Panc1 (cell line): Measurements from ENCODE around the gene STXBP1. TPM values are rescaled to one million over a fixed set of nuclear protein-coding genes. Genes with fewer than 3 reads are reported as not detected.

Source experiments
- ATAC-seq: fragments of 200-7000 bp; cut with Tn5 transposase; 2 replicates; pipeline ENCODE4 v1.9.1; 2020; ENCODE audit warnings: mild to moderate bottlenecking, moderate library complexity
- BruUV-seq: library from RNA; stranded (reverse); fragments of 400-500 nt; replicated peaks from 2 replicates; lab custom pipeline; 2021; lab: Mats Ljungman, UMichigan
- CTCF ChIA-PET: fragments of 300-600 bp; sonication (Branson Sonifier 250); formaldehyde crosslinking; loops from one replicate; lab custom pipeline; 2022; ENCODE audit warnings: antibody characterized with exemption; lab: Charles Lee
- POLR2A ChIA-PET: fragments of 300-600 bp; sonication (Branson Sonifier 250); formaldehyde crosslinking; loops from one replicate; lab custom pipeline; 2022; ENCODE audit warnings: antibody characterized with exemption; lab: Charles Lee
- DNase-seq: peaks from one replicate; pipeline ENCODE4 v3.0.0-alpha.2; 2010; ENCODE audit warnings: low read depth, low spot score
- H3K27ac ChIP-seq: 2 replicates; pipeline ENCODE4 v1.5.1; 2011; ENCODE audit warnings: mild to moderate bottlenecking, low read length, inconsistent platforms
- H3K27me3 ChIP-seq: fragments of 200-500 bp; sonication (Bioruptor generic); 2 replicates; pipeline ENCODE4 v1.6.0; 2014; ENCODE audit warnings: low read length, inconsistent platforms; ENCODE audit not compliant: control insufficient read depth, insufficient read depth
- H3K36me3 ChIP-seq: fragments of 200-500 bp; sonication (Bioruptor generic); 2 replicates; pipeline ENCODE4 v1.5.1; 2014; ENCODE audit warnings: inconsistent platforms, mild to moderate bottlenecking, low read length, moderate library complexity; ENCODE audit not compliant: control insufficient read depth, insufficient read depth
- H3K4me1 ChIP-seq: 2 replicates; pipeline ENCODE4 v1.5.1; 2011; ENCODE audit warnings: inconsistent platforms, mild to moderate bottlenecking, low read length, moderate library complexity; ENCODE audit not compliant: control insufficient read depth, insufficient read depth
- H3K4me3 ChIP-seq, 2 experiments: 2 replicates each; pipeline ENCODE4 v1.5.1; 2011 to 2012; ENCODE audit warnings: low read depth in 2 of 2, low read length in 2 of 2, mild to moderate bottlenecking in 2 of 2, inconsistent platforms in 1 of 2, moderate library complexity in 1 of 2
- H3K9me3 ChIP-seq: fragments of 200-500 bp; sonication (Bioruptor generic); 2 replicates; pipeline ENCODE4 v1.5.1; 2014; ENCODE audit warnings: low read depth, mild to moderate bottlenecking, inconsistent platforms, low read length, moderate library complexity; ENCODE audit not compliant: control insufficient read depth, insufficient read depth
- POLR2AphosphoS5 ChIP-seq: IDR thresholded peaks from 2 replicates; pipeline ENCODE4 v1.6.1; 2012; ENCODE audit warnings: mild to moderate bottlenecking, low read depth, low read length, moderate library complexity
- REST ChIP-seq, 2 experiments: IDR thresholded peaks; 2 replicates each; pipeline ENCODE4 v1.6.1; 2011 to 2012; ENCODE audit warnings: low read depth in 2 of 2, control low read depth in 1 of 2, low read length in 1 of 2, mild to moderate bottlenecking in 1 of 2, moderate library complexity in 1 of 2; ENCODE audit not compliant: insufficient read depth in 1 of 2
- SIN3A ChIP-seq: IDR thresholded peaks from 2 replicates; pipeline ENCODE4 v1.6.1; 2012; ENCODE audit warnings: low read depth, mild to moderate bottlenecking, low read length, moderate library complexity, borderline replicate concordance; ENCODE audit not compliant: insufficient read depth
- TCF7L2 ChIP-seq: IDR thresholded peaks from 2 replicates; pipeline ENCODE4 v1.6.1; 2011; ENCODE audit warnings: mild to moderate bottlenecking, low read depth, low read length, inconsistent platforms
- in situ Hi-C: cut with HindIII; loops from 2 replicates; pipeline ENCODE4 v1.10.0; 2016; ENCODE audit warnings: low sequenced_read_pairs, low pct_unique_long_range_greater_than_20kb
- intact Hi-C: fragments of 100-400 bp; cut with micrococcal nuclease; formaldehyde crosslinking; loops from one replicate; pipeline ENCODE4 v1.10.0; 2022; ENCODE audit not compliant: unreplicated experiment
- total RNA-seq: library from RNA; stranded (reverse); gene quantifications from one replicate; pipeline ENCODE4 v1.2.1, GENCODE V29; 2021; ENCODE audit not compliant: unreplicated experiment
- TF ChIP-seq, protein P1 (sequence below): fragments of 450-650 bp; IDR thresholded peaks from 2 replicates; pipeline ENCODE4 v1.5.1; 2017; ENCODE audit warnings: mild to moderate bottlenecking

STXBP1 gene
- total RNA-seq, 1 experiment from 2014 or later = 67.5 TPM

- BruUV-seq = no TSS peak
- Histone ChIP-seq H3K4me1 (peaks cover 18% of the 10 kb centered on the region), H3K27ac (no peak overlapping the region), H3K4me3 (no peak overlapping the region), H3K27me3 (no peaks in the 10 kb centered on the region), H3K36me3 (no peaks in the 10 kb centered on the region), H3K9me3 (no peaks in the 10 kb centered on the region)
- TF ChIP-seq POLR2AphosphoS5 = no peak
- TF ChIP-seq SIN3A = no peak
- TF ChIP-seq REST (IDR thresholded peaks at IDR 0.05; ENCODE audit: insufficient read depth in 1 of 2, low read depth in 2 of 2, low read length in 1 of 2) = no peak
- no peak for TF ChIP-seq TCF7L2
- TF ChIP-seq, protein P1, sequence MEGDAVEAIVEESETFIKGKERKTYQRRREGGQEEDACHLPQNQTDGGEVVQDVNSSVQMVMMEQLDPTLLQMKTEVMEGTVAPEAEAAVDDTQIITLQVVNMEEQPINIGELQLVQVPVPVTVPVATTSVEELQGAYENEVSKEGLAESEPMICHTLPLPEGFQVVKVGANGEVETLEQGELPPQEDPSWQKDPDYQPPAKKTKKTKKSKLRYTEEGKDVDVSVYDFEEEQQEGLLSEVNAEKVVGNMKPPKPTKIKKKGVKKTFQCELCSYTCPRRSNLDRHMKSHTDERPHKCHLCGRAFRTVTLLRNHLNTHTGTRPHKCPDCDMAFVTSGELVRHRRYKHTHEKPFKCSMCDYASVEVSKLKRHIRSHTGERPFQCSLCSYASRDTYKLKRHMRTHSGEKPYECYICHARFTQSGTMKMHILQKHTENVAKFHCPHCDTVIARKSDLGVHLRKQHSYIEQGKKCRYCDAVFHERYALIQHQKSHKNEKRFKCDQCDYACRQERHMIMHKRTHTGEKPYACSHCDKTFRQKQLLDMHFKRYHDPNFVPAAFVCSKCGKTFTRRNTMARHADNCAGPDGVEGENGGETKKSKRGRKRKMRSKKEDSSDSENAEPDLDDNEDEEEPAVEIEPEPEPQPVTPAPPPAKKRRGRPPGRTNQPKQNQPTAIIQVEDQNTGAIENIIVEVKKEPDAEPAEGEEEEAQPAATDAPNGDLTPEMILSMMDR = no peak
- ATAC-seq (no peak), DNase-seq (no peak)
- intact Hi-C loops = no loop called here
- in situ Hi-C loops = no loop called here
- CTCF ChIA-PET = no interaction called here
- POLR2A ChIA-PET = interaction anchor here (0.7 kb wide), 1 partner anchor 196 kb away, joined by 8 read pairs; no protein-coding TSS in a partner anchor
Measured at GRCh38 chr9:127595611-127596010, 16.5 kb upstream of the STXBP1 start.

- POLR2A ChIA-PET = interaction anchor here (0.5 kb wide), 1 partner anchor 155 kb away, joined by 3 read pairs; no protein-coding TSS in a partner anchor
- TF ChIP-seq, protein P1 = no peak
- TF ChIP-seq TCF7L2 = no peak
- no peak for TF ChIP-seq SIN3A
- no peak for TF ChIP-seq POLR2AphosphoS5
Measured at GRCh38 chr9:127598839-127599549, 13.1 kb upstream of the STXBP1 start.

More at GRCh38 chr9:127598839-127599549, 13.1 kb upstream of the STXBP1 start:
- in situ Hi-C loops = no loop called here
- Histone ChIP-seq H3K9me3 (no peaks in the 10 kb centered on the region), H3K4me3 (no peak overlapping the region), H3K27me3 (no peaks in the 10 kb centered on the region), H3K36me3 (no peaks in the 10 kb centered on the region), H3K4me1 (peaks cover 18% of the 10 kb centered on the region), H3K27ac (peak overlapping the region; percentile 63)
- no peak for DNase-seq
- ATAC-seq = peak; percentile 86
- intact Hi-C loops = no loop called here
- CTCF ChIA-PET = no interaction called here
- no TSS peak for BruUV-seq
